DMS53 (cell line): ENCODE results near the gene NMNAT2.

Experiments
- DNase-seq: peaks from one replicate; lab custom pipeline; 2025; lab: John Stamatoyannopoulos, UW

Gene NMNAT2

DNA sequence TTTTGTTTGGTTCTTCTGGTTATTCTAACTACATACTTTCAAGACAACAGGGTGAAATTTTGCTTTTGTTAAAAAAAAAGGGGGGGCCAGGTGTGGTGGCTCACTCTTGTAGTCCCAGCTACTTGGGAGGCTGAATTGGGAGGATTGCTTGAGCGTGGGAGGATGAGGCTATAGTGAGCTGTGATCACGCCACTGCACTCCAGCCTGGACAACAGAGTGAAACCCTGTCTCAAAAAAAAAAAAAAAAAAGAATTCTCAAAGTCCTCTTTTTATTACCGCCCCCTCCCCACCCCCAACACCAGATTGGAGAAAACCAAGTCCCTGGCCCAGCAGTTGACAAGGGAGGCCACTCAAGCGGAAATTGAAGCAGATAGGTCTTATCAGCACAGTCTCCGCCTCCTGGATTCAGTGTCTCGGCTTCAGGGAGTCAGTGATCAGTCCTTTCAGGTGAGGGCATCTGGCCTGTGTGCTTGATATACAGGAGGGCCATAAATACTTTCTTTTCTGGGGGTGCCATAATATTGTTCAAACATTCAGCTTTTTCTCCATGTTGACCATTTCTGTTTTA is 181.9 kb downstream of the NMNAT2 start:
- DNase-seq: no peak

GRCh38 chr1:183235503-183235902 is 182.7 kb downstream of the NMNAT2 start:
- no peak for DNase-seq

GRCh38 chr1:183234660-183235476 is 183.3 kb downstream of the NMNAT2 start:
- DNase-seq: peak; percentile 85

- DNase-seq: no peak
Observed at GRCh38 chr1:183233113-183233512, 185.1 kb downstream of the NMNAT2 start.

DNA sequence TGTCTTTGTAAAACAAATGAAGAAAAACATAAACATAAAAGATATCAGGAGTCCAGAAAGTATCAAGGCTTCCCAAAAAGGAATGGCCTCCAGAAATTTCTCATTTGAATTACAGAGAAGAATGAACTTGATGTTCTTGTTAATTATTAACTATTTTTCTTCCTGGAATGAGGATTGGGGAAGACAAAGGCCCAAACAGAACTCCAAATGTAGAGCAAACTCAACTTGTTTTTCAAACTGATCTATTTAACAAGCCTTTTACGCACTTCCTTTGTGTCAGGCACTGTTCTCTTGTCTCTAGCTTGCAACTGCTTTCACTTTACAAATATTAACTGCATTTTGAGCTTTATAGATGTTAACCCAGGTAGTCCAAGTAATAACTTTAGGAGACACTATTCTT is 186.6 kb downstream of the NMNAT2 start:
- DNase-seq: peak; percentile 54

- no peak for DNase-seq
Observed at GRCh38 chr1:183230413-183230812, 187.8 kb downstream of the NMNAT2 start.

DNA sequence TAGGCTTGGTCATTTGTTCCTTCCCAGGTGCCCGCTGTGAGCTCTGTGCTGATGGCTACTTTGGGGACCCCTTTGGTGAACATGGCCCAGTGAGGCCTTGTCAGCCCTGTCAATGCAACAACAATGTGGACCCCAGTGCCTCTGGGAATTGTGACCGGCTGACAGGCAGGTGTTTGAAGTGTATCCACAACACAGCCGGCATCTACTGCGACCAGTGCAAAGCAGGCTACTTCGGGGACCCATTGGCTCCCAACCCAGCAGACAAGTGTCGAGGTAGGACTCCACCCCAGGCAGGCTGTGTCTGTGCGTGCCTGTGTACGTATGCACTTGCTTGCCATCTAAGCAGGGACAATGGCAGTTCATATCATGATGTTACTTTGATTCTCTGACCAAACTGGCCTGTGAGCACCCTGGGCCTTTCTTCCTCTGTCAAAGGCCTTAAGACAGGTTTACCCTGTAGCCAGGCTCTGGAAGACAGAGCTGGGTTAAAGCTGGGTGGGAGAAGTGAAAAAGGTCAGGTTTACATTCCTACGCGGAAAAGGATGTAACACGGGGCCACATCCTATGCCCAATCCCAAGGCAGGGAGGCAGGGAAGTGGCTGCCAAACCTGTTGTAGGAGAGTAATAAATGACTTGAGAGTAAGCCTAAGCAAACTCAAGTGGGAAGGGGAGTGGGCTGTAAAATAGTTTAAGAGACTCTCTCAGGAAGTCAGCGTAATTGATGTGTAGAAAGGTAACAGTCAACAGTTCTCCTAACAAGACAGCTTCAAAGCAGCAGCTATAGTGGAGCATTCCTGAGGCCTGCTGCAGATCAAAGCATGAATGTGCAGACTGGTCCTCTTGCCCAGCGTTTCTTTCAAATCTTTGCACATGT is 189.6 kb downstream of the NMNAT2 start:
- DNase-seq: peak; percentile 40

- DNase-seq: peak; percentile 69
Observed at GRCh38 chr1:183227422-183228346, 190.5 kb downstream of the NMNAT2 start.

DNA sequence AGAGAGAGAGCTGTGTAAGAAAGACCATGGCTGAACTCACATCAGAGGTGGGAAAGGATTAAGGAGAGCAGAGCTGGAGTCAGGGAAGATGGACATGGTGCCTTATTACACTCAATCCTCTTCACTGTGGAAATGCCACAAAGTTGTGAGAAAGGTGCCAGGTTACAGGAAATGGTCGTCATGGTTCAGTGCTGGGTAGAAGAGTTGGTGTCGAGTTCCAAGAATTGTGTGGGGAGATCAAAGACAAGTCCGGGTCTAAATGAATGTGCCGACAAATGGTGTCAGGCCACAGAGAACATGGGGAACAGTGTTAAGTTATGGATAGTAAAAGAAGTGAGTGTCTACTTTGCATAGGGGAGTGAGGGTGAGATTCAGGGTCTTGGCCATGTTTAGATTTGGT is 191.2 kb downstream of the NMNAT2 start:
- DNase-seq: peak; percentile 94

DNA sequence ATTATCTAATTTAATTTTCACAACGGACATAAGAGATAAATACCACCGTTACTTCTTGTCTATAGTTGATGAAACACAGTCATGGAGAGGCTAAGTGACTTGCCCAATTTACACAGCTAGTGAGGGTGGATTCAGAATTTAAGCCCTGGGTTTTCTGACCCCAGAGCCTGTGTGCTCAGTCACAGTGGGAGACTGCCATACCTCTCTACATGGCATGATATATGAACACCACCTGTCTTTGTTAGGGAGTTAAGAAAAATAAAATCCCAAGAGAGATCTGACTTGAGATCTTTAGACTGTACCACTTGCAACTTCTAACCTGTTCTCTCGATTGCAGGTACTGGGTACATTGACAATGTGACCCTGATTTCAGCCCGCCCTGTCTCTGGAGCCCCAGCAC is 191.8 kb downstream of the NMNAT2 start:
- DNase-seq: peak; percentile 55

DNA sequence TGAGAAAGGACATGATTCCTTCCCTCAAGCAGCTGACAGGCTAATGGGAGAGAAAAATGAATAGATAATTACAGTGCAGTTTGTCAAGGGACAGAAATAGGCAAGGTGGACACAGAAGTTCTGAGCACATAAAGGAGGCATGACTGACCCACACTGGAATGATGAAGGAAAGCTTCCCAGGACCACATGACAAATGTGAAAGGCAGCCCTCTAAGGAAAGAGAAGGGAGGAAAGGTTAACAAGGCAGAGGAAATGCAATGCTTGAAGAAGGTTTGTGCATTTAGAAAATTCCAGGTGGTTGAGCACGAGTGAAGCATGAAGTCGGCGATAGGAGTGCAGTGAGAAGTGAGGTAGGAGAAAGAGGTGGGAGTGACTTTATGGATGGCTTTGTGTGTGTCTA is 194.7 kb downstream of the NMNAT2 start:
- peak; percentile 17 for DNase-seq

GRCh38 chr1:183222909-183223308 is 195.3 kb downstream of the NMNAT2 start:
- DNase-seq: no peak

DNA sequence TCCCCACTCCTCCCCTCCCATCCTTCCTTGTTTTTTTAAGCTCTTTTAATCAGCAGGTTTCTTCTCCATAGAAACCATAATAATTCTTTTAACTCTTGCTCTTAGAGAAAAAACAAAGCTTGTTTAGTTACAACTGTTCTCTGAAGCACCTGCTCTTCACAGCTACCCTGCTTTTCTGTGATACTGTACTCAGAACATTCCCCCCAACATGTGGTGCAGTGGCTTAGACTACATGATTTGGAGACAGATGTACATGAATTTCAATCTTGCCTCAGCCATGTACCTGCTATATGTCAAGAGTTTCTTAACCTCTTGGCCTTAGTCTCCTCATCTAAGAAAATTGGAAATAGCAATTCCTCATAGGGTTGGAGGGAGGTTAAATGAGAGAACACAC is 198.6 kb downstream of the NMNAT2 start:
- no peak for DNase-seq

DNA sequence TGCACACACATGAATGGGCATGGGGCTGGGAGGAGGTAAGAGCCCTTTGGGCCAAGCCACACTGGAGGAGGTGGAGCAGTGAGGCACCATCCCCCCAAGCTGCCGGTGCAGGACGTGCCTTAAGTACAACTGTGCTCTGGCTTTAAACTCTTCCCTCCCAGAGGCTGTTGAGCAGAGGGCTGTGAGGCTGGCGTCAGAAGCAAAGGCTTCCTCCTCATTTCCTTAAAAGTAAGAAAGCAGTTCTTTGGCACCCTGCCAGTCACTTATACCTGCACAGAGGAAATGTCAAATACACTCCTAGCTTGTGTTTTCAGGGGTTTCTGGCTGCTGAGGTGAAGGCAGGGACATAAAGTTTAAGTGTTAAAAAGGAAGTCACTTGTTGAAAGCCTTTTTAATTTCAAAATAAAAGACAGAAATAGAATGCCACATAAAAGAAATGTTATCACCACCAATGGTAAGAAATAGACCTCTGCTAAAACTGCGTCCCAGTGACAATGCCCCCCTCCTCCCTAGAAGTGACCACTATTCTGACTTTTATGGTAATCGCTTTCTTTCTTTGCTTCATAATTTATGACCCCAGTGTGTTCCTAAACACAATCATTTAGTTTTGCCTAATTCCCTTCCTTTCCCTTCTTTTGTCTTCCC is 199.1 kb downstream of the NMNAT2 start:
- DNase-seq: peak; percentile 29

DNA sequence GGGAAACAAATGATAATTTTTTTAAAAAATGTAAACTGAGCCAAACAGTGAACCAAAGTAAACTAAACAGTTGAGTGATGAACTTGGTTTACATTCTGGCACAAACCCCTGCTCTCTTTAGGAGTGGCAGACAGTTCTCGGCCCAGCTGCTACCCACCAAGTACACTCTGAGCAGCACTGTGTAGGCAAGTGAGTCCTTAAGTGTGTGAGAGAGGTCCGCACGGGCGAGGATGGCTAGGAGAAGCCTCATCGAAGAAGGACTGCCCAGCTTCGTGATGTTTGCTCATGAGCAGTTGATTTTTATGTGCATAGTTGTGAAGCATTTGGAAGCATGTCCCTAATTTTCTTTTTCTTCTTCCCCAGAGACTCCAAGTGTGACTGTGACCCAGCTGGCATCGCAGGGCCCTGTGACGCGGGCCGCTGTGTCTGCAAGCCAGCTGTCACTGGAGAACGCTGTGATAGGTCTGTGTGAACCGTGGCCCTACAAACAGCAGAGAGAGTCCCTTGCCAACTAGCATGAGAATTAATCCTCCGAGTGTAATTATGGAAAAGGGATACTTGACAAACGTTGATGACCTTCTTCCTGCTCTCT is 200.1 kb downstream of the NMNAT2 start:
- no peak for DNase-seq

DNA sequence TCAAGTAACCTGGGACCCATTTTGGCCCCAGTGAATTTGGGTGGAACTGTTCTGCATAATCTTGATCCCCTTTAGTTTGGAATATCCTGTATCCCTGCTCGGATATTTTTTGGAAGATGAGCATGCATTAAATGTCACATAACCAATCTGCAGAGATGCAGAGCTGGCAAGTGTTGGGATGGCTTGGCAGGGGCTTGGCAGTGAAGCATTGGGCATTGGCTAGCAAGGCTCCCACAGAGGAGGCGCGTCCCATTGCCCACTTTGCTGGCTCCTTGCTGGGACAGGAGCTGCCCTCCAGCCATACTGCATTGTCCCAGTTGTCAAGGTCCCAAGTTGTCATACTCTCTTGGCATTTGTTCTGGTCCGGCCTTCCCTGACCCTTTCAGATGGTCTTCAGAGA is 202.2 kb downstream of the NMNAT2 start:
- DNase-seq: no peak

DNA sequence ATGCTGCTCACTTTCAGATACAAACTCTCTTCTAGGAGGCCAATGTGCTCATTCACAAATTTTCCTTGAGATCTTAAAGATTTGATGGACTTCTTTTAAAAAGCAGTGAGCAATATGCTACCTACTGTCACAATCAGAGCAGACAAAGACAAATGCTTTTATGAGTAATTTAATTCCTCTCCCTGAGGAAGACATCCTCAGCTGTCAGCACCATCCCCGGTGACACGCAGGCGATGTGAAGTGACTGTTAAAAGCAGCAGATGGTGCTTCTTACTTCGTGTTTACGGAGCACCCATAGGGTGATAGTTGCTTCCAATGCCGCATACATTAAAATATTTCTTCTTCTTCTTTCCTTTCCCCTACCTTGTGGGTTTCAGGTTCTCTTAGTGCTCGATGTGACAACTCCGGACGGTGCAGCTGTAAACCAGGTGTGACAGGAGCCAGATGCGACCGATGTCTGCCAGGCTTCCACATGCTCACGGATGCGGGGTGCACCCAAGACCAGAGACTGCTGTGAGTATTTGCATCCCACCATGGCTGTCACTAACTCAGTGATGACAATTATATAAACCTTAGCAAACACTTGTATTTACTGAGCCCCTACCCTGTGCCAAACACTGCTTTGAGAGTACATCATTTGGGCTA is 203.0 kb downstream of the NMNAT2 start:
- no peak for DNase-seq

DNA sequence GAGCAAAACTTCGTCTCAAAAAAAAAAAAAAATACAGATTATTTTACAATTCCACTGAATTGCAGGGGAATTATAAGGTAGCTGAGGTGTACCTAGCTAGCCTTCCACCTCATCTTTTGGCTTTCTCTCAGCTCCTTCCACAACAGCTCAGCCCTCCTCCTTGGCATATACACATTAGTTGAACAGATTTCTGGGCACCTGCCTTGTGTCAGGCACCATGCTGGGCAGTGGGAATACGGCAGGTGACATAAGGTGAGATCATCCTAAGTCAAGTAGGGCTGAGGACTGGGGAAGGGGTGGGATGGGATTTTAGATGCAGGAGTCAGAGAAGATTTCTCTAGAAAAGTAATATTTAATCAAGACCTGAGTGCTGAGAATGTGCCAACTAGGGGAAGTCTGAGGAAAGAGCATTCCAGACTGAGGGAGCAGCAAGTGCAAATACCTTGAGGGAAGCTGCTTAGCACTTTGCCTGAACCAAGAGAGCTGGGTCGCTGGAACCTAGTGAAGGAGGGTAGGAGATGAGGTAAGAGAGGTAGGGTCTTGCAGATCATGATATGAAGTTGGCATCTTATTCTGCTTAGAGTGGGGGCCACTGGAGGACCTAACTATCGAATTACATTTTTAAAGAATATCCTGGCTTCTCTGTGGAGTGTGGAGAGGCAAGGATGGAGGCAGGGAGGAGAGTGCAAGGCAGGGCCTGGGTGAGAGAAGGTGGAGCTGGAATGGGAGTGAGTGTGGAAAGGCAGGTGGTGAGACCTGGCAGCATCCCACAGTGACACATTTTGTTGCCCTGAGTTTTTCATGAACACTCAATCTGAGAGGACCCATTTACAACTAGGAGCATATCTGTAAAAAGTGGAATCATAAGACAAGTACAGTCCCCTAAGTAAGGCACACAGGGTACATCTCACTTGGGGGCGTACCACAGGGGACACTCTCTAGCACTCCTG is 203.9 kb downstream of the NMNAT2 start:
- no peak for DNase-seq

DNA sequence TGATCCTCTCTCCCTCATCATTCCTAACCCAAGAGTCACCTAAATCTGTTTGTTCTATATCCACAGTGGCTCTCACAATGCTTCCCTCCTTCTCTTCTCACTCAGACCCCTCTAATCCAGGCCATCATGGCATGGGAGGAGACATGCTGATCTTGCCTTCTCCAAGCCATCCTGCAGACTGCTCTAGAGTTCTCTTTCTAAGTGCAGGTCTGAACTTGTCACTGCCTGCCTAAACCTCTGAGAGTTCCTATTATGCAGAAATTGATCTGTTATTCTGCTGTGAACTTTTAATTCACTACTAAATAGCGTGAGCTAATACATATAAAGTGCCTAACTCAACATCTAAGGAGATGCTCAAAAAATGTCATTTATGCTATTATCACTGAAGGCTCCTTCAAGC is 205.3 kb downstream of the NMNAT2 start:
- DNase-seq: no peak
